ENCODE data around the gene ATF7IP2.

Gene ATF7IP2

DNA sequence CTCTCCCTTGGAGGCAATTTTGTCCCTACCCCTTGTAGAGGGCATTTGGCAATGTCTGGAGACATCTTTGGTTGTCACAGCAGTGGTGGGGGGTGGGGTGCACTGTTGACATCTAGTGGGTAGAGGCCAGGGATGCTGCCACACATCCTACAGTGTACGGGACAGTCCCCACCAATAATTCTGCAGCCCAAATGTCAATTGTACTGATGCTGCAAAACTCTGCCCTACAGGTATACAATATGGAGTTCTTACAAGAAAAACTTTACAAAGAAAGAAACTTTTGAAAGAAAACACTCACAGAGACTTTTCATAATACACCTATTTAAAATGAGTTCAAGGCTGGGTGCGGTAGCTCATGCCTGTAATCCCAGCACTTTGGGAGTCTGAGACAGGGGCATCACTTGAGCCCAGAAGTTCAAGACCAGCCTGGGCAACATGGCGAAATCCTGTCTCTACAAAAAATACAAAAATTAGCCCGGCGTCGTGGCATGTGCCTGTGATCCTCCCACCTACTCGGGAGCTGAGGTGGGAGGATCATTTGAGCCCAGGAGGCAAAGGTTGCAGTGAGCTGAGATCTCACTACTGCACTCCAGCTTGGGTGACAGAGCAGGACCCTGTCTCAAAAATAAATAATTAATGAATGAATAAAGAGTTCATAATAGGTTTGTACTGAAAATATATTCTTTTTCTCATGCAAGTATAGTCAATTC lies 135.2 kb downstream of the ATF7IP2 start:
- Histone ChIP-seq H3K36me3 (ENCODE audit: control insufficient read depth, insufficient read depth, low read length) (no peaks in the 10 kb centered on the region), H3K9me3 (ENCODE audit: control insufficient read depth, insufficient read depth, low read length) (no peaks in the 10 kb centered on the region), H3K4me3 (ENCODE audit: low read depth, low read length) (no peak overlapping the region), H3K27me3 (ENCODE audit: control insufficient read depth, insufficient read depth, low read length) (no peaks in the 10 kb centered on the region), H3K4me1 (ENCODE audit: control insufficient read depth, insufficient read depth, low read length) (no peaks in the 10 kb centered on the region), H3K9ac (ENCODE audit: low read depth, low read length) (no peak overlapping the region)

DNA sequence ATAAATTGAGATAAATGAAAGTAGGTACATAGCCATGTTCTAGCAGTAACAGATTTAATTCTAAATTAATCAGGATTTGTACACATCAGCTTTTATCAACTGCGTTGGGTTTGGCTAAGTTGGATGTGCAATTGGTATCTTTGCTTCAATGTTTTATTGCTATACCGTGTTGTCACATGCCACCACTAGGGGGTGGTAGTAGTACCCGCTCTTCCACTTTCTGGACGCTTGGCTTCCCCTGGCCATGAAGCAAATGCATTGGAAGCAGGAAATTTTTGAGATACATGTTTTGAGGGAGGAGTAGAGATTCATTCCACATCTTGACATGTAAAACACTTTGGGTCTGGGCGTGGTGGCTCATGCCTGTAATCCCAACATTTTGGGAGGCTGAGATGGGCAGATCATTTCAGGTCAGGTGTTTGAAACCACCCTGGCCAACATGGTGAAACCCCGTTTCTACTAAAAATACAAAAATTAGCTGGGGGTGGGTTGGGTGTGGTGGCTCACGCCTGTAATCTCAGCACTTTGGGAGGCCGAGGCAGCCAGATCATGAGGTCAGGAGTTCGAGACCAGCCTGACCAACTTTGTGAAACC lies 135.9 kb downstream of the ATF7IP2 start:
- Histone ChIP-seq H3K4me1 (ENCODE audit: control insufficient read depth, insufficient read depth, low read length) (no peaks in the 10 kb centered on the region), H3K27me3 (ENCODE audit: control insufficient read depth, insufficient read depth, low read length) (no peaks in the 10 kb centered on the region), H3K9ac (ENCODE audit: low read depth, low read length) (no peak overlapping the region), H3K36me3 (ENCODE audit: control insufficient read depth, insufficient read depth, low read length) (no peaks in the 10 kb centered on the region), H3K9me3 (ENCODE audit: control insufficient read depth, insufficient read depth, low read length) (no peaks in the 10 kb centered on the region), H3K4me3 (ENCODE audit: low read depth, low read length) (no peak overlapping the region)

DNA sequence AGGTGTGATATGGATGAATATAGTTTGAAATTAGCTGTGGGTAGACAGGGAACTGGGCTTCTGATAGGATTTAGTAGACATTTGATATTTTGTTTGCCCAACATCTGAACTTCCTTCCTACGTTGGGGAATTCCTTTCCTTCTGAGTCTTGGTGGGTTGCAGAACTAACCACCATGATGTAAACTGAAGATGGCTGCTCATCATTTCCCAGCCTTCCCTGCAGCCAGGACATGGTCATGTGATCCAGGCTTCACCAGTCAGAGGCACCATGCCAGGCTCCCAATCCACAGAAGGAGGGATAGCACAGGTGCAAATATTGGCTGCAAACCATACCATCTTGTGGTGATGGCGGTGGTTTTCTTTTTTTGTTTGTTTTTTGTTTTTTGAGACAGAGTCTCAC lies 137.1 kb downstream of the ATF7IP2 start:
- H3K36me3 ChIP-seq (ENCODE audit: control insufficient read depth, insufficient read depth, low read length), result no peaks in the 10 kb centered on the region
- H3K4me1 ChIP-seq (ENCODE audit: control insufficient read depth, insufficient read depth, low read length), result no peaks in the 10 kb centered on the region
- no peaks in the 10 kb centered on the region for H3K27me3 ChIP-seq (ENCODE audit: control insufficient read depth, insufficient read depth, low read length)
- H3K9ac ChIP-seq (ENCODE audit: low read depth, low read length), result no peak overlapping the region
- no peaks in the 10 kb centered on the region for H3K9me3 ChIP-seq (ENCODE audit: control insufficient read depth, insufficient read depth, low read length)
- H3K4me3 ChIP-seq (ENCODE audit: low read depth, low read length), result no peak overlapping the region

- Histone ChIP-seq H3K4me3 (ENCODE audit: low read depth, low read length) (no peak overlapping the region), H3K4me1 (ENCODE audit: control insufficient read depth, insufficient read depth, low read length) (no peaks in the 10 kb centered on the region), H3K9ac (ENCODE audit: low read depth, low read length) (no peak overlapping the region), H3K9me3 (ENCODE audit: control insufficient read depth, insufficient read depth, low read length) (no peaks in the 10 kb centered on the region), H3K36me3 (ENCODE audit: control insufficient read depth, insufficient read depth, low read length) (no peaks in the 10 kb centered on the region), H3K27me3 (ENCODE audit: control insufficient read depth, insufficient read depth, low read length) (no peaks in the 10 kb centered on the region)
These were observed 139.5 kb downstream of the ATF7IP2 start for GRCh38 chr16:10525214-10525825.

GRCh38 chr16:10526962-10527361 lies 141.1 kb downstream of the ATF7IP2 start:
- no peaks in the 10 kb centered on the region for H3K27me3 ChIP-seq (ENCODE audit: control insufficient read depth, insufficient read depth, low read length)
- H3K4me3 ChIP-seq (ENCODE audit: low read depth, low read length), result no peak overlapping the region
- no peak overlapping the region for H3K9ac ChIP-seq (ENCODE audit: low read depth, low read length)
- H3K9me3 ChIP-seq (ENCODE audit: control insufficient read depth, insufficient read depth, low read length), result no peaks in the 10 kb centered on the region
- H3K4me1 ChIP-seq (ENCODE audit: control insufficient read depth, insufficient read depth, low read length), result no peaks in the 10 kb centered on the region
- H3K36me3 ChIP-seq (ENCODE audit: control insufficient read depth, insufficient read depth, low read length), result no peaks in the 10 kb centered on the region

DNA sequence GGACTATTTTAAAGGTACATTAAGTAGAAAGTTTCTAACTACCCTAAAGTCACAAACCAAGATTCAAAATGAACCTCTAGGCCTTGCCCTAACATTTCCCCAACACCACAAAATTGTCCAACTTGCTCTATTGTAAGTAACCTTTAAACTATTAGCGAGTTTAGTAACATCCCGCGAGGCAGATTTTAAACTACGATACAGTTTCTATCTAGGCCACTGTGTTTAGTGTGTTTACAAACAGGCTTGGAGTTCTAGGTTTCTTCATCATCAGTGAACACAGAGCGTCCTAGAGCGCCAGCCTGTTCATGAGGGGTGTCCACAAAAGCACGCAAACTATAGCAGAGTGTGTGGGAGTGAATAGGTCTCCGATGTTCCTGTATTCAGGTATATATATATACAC lies 142.8 kb downstream of the ATF7IP2 start:
- H3K27me3 ChIP-seq (ENCODE audit: control insufficient read depth, insufficient read depth, low read length), result no peaks in the 10 kb centered on the region
- H3K4me1 ChIP-seq (ENCODE audit: control insufficient read depth, insufficient read depth, low read length), result no peaks in the 10 kb centered on the region
- H3K9me3 ChIP-seq (ENCODE audit: control insufficient read depth, insufficient read depth, low read length), result no peaks in the 10 kb centered on the region
- H3K9ac ChIP-seq (ENCODE audit: low read depth, low read length), result no peak overlapping the region
- H3K4me3 ChIP-seq (ENCODE audit: low read depth, low read length), result no peak overlapping the region
- H3K36me3 ChIP-seq (ENCODE audit: control insufficient read depth, insufficient read depth, low read length), result peaks cover 2% of the 10 kb centered on the region

DNA sequence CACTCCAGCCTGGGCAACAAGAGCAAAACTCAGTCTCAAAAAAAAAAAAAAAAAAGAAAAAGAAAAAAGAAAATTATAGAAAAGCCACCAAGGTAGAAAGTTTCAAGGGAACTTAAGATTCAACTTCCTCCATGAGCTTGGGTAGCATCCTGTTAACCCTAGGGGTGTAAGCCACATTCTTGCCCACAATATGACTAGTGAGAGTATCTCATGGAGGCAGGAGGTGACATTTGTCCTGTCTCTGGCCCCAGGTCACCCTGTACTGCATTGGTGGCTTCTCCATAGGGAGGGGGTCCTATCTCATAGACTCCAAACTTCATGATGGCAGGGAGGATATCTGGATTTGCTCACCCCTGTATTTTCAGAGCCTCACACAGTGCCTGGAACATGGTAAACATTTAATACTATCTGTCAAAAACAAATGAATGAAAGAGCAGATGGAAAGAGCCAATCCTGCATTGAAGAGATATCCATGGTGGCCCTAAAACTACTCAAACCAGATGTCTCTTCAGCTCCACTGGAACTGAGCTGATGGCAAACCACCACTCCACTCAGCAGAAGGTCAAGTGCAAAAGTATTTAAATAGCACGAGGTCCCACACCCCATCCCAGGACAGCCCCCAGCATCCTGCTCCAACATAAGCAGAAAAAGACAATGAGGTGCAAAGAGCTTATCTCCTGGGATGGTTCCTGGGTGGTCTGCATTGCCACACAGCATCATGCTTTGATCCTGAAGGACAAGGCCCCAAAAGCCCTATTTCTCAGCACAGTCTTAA lies 144.2 kb downstream of the ATF7IP2 start:
- no peak overlapping the region for H3K4me3 ChIP-seq (ENCODE audit: low read depth, low read length)
- H3K9ac ChIP-seq (ENCODE audit: low read depth, low read length), result no peak overlapping the region
- no peaks in the 10 kb centered on the region for H3K27me3 ChIP-seq (ENCODE audit: control insufficient read depth, insufficient read depth, low read length)
- H3K9me3 ChIP-seq (ENCODE audit: control insufficient read depth, insufficient read depth, low read length), result no peaks in the 10 kb centered on the region
- H3K4me1 ChIP-seq (ENCODE audit: control insufficient read depth, insufficient read depth, low read length), result no peaks in the 10 kb centered on the region
- H3K36me3 ChIP-seq (ENCODE audit: control insufficient read depth, insufficient read depth, low read length), result peaks cover 2% of the 10 kb centered on the region

DNA sequence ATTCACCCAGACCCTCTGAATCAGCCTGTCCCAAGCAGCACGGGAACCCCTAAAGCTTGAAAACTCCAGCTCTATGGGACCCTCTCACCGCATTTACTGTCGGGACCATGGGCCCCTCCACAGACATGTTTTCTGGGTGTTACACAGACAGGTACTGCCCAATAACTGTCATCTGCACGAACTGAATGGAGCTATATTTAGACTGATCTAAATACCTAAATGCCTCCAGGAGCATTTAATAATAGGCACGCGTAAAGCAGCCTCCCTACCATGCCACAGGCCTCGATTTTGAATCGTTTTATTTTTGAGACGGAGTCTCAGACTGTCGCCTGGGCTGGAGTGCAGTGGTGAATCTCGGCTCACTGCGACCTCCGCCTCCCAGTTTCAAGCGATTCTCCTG lies 144.8 kb downstream of the ATF7IP2 start:
- H3K4me1 ChIP-seq (ENCODE audit: control insufficient read depth, insufficient read depth, low read length), result no peaks in the 10 kb centered on the region
- no peaks in the 10 kb centered on the region for H3K27me3 ChIP-seq (ENCODE audit: control insufficient read depth, insufficient read depth, low read length)
- peaks cover 2% of the 10 kb centered on the region for H3K36me3 ChIP-seq (ENCODE audit: control insufficient read depth, insufficient read depth, low read length)
- H3K9ac ChIP-seq (ENCODE audit: low read depth, low read length), result no peak overlapping the region
- H3K9me3 ChIP-seq (ENCODE audit: control insufficient read depth, insufficient read depth, low read length), result no peaks in the 10 kb centered on the region
- H3K4me3 ChIP-seq (ENCODE audit: low read depth, low read length), result no peak overlapping the region

- no peaks in the 10 kb centered on the region for H3K4me1 ChIP-seq (ENCODE audit: control insufficient read depth, insufficient read depth, low read length)
- no peak overlapping the region for H3K9ac ChIP-seq (ENCODE audit: low read depth, low read length)
- no peaks in the 10 kb centered on the region for H3K27me3 ChIP-seq (ENCODE audit: control insufficient read depth, insufficient read depth, low read length)
- H3K4me3 ChIP-seq (ENCODE audit: low read depth, low read length), result no peak overlapping the region
- no peaks in the 10 kb centered on the region for H3K9me3 ChIP-seq (ENCODE audit: control insufficient read depth, insufficient read depth, low read length)
- peaks cover 2% of the 10 kb centered on the region for H3K36me3 ChIP-seq (ENCODE audit: control insufficient read depth, insufficient read depth, low read length)
These were observed 145.7 kb downstream of the ATF7IP2 start for GRCh38 chr16:10531582-10531981.
